Kasumi-1 (cell line): Measurements from ENCODE around the gene PTOV1.

ENCODE experiments used
- DNase-seq, 2 experiments: peaks; one replicate each; lab custom pipeline; 2025; lab: John Stamatoyannopoulos, UW

The PTOV1 gene

GRCh38 chr19:49850487-49851342 lies at the start of gene PTOV1:
Gene PTOV1, plus strand, starts transcription at chr19:49851159.
- DNase-seq = peak; percentile 85 to 86

DNA sequence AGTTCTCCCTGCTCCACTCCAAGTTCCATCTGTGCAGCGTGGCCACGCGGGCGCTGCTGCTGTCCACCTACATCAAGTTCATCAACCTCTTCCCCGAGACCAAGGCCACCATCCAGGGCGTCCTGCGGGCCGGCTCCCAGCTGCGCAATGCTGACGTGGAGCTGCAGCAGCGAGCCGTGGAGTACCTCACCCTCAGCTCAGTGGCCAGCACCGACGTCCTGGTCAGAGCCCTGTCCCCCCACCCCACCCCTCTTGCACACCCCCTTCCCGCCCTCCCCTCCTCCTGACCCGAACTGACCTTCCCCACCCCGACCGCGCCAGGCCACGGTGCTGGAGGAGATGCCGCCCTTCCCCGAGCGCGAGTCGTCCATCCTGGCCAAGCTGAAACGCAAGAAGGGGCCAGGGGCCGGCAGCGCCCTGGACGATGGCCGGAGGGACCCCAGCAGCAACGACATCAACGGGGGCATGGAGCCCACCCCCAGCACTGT lies 49.5 kb upstream of the PTOV1 start:
- DNase-seq = no peak

DNA sequence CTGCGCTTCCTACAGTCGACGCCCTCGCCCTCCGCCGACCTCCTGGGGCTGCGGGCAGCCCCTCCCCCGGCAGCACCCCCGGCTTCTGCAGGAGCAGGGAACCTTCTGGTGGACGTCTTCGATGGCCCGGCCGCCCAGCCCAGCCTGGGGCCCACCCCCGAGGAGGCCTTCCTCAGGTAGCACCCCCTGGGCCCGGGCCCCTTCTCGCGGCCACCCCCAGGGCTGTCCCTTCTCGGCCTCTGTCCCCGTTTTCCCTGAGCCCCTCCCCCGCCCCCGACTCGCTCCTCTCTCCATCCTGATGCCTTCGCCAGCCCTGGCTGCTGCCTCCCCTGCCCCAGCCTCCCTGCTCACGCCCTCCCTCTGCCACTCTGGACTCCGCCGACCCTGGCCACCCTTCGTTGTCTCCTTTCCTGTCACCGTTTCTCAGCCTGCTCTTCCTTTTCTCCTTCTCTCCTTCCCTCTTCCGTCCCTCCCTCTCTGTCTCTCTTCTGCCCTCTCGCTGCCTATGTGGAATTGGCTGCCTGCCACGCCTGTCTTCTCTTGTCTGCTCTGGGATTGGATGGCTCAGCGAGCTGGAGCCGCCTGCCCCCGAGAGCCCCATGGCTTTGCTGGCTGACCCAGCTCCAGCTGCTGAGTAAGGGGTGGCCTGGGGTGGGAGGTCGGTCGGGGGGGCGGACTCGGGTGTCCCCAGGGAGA lies 48.8 kb upstream of the PTOV1 start:
- DNase-seq = no peak

DNA sequence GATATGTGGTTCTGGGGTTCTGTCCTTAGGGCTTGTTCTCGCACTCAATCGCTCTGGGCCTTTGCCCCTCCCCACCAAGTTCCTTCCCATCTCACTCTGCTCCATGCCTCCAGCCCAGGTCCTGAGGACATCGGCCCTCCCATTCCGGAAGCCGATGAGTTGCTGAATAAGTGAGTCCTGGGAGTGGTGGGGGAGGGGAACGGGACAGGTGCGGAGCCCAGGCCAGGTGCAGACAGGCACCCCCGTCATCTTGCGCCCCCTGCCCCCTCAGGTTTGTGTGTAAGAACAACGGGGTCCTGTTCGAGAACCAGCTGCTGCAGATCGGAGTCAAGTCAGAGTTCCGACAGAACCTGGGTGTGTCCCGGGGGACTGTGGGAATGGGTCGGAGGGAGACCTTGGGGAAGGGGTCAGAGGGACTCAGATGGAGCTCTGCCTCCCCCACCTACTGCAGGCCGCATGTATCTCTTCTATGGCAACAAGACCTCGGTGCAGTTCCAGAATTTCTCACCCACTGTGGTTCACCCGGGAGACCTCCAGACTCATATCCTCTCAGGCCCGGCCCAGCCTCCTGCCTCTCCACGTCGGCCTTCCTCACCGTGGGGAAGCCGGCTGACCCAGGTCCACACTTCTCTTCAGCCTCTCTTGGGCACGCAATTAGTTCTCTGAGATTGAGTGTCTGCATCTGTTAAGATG lies 48.0 kb upstream of the PTOV1 start:
- no peak for DNase-seq

DNA sequence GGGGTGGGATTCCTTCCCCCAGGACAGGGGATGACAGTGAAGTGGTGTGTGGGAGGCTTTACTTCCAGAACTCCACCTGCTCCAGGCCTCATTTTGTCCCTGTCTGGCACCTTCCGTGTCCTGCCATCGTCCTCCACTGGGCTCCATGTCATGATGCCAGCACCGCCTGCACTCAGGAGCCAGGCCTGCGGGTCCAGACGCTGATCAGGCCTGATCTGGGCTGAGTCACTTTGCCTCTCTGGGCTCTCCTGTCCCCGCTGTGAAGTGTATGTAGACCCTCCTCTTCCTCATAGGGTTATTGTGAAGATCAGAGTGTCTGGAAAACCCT lies 47.5 kb upstream of the PTOV1 start:
- no peak for DNase-seq

GRCh38 chr19:49805822-49806619 lies 44.9 kb upstream of the PTOV1 start:
- no peak for DNase-seq

GRCh38 chr19:49806620-49806959 lies 44.4 kb upstream of the PTOV1 start:
- no peak for DNase-seq

GRCh38 chr19:49807058-49807903 lies 43.7 kb upstream of the PTOV1 start:
- peak; percentile 73 to 79 for DNase-seq

GRCh38 chr19:49807904-49808675 lies 42.9 kb upstream of the PTOV1 start:
- DNase-seq = no peak

GRCh38 chr19:49808711-49809159 lies 42.2 kb upstream of the PTOV1 start:
- no peak for DNase-seq

DNA sequence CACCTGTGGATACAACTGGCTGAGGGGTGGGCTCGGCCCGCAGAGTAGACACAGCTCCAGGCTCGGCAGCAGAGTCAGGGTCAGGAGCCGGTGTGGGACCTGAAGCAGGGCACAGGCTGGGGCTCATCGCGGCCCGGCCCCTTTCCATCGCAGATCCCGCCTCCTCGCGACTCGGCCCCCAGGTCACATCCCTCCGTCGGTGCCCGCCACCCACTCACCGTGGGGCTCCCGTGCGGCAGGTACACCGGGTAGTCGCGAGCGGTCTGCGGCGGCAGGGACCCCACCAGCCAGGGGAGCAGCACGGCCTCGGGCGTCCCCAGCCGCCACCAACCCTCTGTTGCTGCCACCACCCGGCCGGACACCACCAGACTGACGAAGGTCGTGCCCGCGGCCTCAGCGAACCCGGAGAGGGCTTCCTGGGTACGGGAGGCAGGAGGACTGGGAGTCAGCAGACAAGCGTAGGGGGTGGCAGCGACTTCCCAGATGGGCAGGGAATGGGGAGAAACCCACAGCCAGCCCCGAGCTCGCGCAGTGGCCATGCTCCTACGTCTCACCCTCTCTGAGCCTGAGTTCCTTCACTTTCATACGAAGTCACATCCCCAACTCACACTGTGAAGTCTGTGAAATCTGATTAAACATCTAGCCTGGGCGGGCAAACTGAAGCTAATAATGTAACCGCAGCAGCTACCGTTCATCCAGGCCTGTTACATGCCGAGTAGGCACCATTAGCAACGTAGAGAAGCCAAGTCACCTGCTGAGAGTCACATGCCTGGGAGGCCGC lies 41.6 kb upstream of the PTOV1 start:
- DNase-seq = no peak

- DNase-seq = no peak
Measured at GRCh38 chr19:49809941-49810389, 41.0 kb upstream of the PTOV1 start.

DNA sequence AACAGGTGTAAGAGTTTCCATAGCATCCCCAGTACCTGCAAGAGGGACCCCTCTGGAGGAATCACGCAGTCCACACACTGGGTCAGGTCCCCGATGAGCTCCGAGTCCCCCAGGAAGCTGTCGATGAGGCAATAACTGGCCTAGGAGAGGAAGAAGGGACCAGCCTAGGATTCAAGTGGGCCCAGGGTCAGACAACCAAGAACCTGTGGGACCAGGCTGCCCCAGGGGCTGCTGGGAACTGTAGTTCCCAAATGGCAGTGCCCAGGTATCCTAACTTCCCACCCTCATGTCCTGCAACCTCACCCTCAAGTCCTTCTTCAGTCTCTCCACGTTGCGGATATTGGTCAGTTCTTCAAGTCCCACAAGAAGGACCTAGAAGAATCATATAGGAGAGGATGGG lies 39.6 kb upstream of the PTOV1 start:
- DNase-seq = no peak

- DNase-seq = no peak
Measured at GRCh38 chr19:49812452-49812996, 38.4 kb upstream of the PTOV1 start.

DNA sequence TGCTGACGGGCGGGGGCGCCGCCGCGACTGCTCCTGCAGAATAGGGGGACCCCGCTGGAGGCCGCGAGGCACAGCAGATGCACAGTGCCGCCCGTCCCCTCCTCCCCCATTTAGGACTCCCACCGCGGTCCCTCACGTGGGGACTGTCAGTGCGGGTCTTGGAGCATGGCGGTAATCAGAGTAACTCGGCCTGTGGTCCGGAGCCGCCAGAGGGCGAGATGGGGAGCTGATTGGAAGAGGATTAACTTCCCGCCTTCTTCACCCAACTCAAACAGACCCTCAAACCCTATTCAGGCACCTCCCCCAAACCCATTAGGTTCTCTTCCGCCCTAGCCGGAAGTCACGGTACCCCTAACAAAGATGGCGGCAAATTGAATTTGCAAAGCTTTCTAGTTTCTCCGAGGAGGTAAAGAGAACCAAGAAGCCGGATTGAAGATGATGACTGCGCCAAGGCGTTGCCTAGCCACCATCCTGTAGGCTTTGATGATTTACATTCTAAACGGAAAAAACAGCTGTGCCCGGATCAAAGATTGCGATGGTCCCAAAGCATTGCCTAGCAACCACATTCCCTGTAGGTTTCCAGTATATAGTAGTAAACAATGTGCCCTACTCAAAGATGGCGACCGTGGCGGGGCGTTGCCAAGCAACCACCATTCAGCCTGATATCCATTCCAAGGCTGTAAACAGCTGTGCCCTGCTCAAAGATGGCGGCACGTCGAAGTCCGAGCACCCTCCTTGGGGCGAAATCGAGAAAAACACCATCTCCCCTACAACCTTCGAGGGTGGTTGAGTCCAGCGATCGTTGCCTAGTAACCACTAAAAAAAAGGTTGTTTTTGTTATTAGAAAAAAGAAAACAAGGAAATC lies 37.7 kb upstream of the PTOV1 start, which contains the start of gene FUZ:
TSS of gene FUZ (minus strand) at position 296 of the 865 bp plus-strand sequence. CDS start at position 110, 186 bp downstream.
- DNase-seq = peak; percentile 93 to 94

DNA sequence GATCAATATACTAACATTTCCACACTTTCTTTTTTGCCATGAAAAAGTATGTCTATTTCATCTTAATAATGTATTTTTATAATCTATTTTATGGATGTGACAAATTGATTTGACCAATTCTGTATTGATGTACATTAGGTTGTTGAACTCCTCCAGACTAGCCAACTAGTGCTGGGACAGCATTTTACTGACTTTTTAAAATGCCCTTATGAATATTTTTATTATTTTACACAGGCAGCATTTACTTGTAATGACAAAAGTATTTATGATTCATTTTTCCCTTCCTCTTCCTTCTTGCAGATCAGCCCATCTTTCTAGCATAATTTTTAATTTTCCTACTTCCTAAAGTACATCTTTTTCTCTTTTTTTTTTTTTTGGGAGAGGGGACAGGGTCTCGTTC lies 36.9 kb upstream of the PTOV1 start:
- peak in 1 of 2 experiments; percentile 15 for DNase-seq

DNA sequence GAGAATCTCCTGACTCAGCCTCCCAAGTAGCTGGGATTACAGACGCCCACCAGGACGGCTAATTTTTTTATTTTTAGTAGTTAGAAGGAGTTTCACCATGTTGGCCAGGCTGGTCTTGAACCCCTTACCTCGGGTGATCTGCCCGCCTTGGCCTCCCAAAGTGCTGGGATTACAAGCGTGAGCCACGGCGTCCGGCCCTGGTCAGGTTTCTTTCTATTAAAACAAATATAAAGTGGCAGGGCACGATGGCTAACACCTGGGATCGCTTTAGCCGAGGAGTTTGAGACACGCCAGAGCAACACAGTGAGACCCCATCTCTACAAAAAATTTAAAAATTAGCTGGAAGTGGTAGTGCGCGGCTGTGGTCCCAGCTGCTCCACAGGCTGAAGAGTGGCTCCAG lies 34.4 kb upstream of the PTOV1 start:
- DNase-seq = no peak
